HG03139 (cell line): ENCODE measurements around the gene BEGAIN.

ENCODE experiments used
- ATAC-seq: cut with Tn5 transposase; IDR thresholded peaks from one replicate; pipeline ENCODE4 v1.9.1; 2021; ENCODE audit not compliant: unreplicated experiment

BEGAIN gene

GRCh38 chr14:100602621-100603230 lies 15.5 kb upstream of the BEGAIN start:
- ATAC-seq = no peak

DNA sequence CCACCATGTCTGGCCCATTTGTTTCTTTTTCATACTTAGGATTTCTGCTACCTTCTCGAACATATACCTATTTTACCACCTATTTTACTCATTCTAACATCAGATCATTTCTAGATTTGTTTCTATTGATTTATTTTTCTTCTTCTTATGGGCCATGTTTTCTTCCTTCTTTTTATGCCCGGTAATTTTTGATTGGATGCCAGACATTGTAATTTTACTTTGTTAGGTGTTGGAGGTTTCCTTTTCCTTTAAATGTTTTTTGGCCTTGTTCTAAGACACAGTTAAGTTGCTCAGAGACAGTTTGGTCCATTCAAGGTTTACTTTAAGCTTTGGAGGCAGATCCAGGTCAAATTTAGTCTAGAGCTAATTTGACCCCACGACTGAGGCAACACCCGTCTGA lies 14.7 kb upstream of the BEGAIN start:
- no peak for ATAC-seq

DNA sequence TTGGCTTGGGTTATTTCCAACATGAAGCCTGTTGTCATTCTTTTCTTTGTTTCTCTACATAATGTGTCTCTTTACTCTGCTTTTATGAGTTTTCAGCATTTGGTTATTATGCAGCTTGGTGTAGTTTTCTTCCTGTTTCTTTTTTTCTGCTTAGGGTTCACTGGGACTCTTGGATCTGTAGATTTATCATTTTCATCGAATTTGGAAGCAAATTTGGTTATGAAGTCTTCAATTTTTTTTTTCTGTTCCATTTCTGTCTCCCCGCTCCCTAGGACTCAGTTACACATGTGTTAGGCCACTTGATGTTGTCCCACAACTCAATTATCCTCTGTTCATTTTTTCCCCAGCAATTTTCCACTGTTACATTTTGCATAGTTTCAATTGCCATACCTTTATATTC lies 13.8 kb upstream of the BEGAIN start:
- ATAC-seq = no peak

DNA sequence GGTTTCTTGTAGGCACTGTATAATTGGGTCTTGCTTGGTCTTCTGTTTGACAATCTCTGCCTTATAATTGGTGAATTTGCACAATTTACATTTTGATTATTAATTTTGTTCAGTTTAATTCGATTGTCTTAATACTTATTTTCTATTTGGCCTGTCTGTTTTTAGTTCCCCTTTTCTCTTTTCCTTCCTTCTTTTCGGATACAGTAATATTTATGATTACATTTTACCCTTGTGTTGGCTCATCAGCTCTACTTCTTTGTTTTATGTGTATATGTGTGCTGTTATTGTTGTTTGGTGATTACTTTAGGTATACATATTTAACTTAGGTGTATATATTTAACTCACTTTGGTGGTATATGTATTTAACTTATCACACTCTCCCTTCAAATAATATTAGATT lies 12.8 kb upstream of the BEGAIN start:
- ATAC-seq = no peak

DNA sequence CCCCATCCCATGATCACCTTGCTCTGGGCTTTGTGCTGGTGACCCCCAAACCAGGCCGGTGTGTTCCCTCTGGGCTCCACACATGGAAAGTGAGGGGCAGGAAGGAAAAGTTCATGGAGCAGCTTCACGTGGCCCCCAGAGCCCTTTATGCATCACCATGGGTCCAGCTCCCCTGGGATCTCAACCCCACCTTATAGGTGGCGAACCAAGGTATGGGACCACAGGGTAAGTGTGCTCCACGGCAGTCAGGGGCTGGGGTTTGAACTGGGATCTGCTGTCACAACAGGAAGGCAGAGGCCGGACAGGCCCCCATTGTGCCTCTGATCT lies 7.4 kb upstream of the BEGAIN start:
- no peak for ATAC-seq

- no peak for ATAC-seq
Measured at GRCh38 chr14:100593751-100594624, 6.8 kb upstream of the BEGAIN start.

DNA sequence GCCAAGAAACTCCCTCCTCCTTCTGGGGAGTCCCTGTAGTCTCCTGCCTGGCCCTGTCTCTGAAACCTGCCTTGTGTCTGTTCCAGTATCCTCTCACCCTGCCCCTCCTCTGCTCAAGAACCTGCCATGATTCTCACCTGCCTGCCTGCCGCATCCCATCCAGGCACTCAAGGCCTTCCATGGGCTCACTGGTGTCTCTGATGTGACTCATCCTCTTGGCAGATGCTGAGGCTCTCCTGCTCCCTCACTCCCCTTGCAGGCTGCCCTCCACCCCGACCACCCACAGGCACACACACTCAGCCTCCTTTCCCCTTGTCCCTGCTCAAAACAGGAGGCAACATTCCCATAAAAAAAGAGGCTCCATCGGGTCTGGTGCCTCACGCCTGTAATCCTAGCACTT lies 5.8 kb upstream of the BEGAIN start:
- no peak for ATAC-seq

- no peak for ATAC-seq
Measured at GRCh38 chr14:100592461-100592891, 5.3 kb upstream of the BEGAIN start.

DNA sequence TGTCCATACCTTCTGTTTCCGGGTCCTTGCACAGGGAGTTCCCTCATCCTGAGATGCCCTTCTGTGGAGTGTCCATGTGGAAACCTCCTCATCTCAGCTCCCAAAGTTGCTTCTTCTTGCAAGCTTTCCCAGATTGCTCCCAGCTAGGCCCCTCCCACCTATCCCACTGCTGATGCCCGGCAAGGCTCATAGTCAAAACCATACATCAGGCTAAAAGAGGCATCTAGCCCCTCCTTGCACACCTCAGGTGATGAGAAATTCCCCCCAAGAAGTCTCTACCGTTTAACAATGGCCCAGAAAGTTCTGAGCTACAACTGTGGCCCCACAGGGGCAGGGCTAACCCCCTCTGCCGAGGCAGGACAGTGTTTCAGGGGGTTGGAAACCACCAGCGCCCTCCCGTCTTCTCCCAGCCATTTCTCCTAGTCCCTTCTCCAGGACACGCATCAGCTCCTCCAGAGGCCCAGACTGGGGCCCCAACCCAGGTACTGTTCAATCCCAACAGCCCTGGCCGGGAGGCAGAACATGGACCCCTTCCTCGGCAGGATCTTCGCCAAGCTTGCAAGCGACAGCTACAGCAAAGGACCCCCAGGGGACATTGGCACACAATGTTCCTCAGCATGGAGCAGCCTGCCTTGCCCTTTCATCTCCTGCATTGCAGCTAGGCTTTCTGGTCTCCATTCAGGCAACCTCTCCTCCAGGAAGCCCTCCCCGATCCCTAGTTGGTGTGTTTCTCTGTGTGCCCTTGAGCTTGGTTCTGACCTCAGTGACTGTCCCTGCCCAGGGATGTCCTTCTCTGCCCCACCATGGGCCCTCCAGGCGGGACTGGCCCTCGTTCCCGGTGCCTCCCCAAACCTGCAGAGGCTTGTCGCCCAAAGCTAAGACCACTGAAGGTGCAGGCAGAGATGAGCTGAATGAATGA lies 4.5 kb upstream of the BEGAIN start:
- no peak for ATAC-seq

DNA sequence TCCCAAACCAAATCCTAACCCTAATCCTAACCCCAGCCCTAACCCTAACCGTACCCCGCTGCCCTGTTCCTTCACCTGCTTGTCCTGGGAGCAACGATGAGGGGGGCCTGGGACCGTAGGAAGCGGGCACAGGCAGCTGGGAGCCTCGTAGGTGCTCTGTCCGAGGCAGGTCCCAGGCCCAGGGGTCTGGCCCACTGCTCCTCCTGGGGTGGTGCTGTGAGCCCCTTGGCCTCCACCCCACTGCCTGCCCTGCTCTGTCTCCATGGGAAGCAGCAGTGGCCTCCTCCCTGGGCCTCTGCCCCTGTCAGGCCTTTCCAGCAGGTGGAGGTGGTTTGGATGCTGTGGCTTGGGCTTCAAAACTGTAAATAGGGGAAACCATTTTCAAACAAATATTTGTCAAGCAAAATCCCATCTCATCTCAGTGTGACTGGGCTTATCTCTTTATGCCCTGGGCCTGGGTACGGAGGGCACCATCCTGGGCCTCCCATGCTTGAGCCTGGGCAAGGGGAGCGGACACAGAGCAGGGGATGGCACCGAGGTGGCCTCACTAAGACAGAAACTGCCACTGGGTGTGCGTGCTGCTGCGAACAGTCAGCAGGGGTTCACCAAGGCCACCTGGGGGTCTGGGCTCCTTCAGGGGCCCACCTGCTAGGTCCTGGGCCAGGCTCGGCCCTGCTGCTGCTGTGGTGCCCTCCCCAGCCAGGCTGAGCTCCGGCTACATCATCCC lies 3.7 kb upstream of the BEGAIN start:
- no peak for ATAC-seq

- no peak for ATAC-seq
Measured at GRCh38 chr14:100589760-100590469, 2.7 kb upstream of the BEGAIN start.

DNA sequence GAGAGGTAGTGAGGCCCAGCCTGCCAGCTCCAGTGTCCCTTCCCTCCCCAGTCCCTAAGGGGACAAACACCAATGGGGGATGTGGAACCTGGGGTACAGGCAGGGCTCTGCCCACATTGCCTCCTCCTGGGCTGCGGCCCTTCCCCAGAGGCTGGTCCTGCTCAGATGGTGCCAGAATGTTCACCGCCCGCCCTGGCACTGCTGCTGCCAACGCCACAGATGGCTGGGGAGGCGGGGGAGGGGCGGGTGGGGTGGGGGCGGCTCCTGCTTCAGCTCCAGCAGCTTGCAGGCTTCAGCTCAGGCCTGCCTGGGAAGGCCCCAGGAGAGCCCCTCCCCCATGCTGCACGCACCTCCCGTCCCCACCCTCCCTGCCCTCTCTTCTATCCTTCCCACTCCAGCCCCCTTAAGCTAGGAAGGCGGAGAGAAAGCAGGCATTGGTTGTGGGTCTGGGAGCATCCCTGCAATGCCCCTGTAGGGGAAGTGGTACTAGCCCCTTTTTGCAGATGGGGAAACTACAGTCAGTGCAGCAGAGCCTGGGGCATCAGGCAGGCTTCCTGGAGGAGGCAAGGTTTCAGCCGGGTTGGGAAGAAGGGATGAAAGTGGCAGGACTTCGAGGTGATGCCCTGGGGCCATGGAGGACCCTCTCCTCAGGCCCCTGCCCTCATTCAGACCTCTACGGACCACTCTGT lies 2.0 kb upstream of the BEGAIN start:
- no peak for ATAC-seq

DNA sequence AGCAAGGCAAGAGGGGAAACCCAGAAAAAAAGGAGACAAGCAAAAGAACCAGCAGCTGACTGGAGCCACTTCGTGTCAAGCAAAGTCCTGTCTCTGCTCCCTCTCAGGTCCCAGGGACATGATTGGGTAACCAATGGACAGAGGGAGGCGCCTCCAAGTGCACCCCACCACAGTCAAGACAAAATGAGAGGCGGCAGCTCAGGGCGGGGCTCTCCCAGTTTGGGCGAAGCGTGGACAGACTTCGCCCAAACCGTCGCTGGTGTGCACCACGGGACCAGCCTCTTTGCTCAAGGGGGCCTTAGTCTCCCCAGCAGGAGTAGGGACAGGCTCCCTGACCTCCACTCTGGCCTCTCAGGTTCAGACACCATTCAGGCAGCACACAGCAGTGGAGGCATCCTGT lies 1.5 kb upstream of the BEGAIN start:
- ATAC-seq = no peak

- ATAC-seq = no peak
Measured at GRCh38 chr14:100587763-100588411, 670 bp upstream of the BEGAIN start.

- no peak for ATAC-seq
Measured at GRCh38 chr14:100586403-100587085, 673 bp downstream of the BEGAIN start.

GRCh38 chr14:100586153-100586402 lies 1.1 kb downstream of the BEGAIN start:
- ATAC-seq = no peak

GRCh38 chr14:100585448-100586152 lies 1.6 kb downstream of the BEGAIN start:
- no peak for ATAC-seq
